ENCODE results near the gene DCD.

DCD gene

GRCh38 chr12:54663603-54664002 is 15.4 kb upstream of the DCD start:
- no peaks in the 10 kb centered on the region for H3K79me2 ChIP-seq
- TF ChIP-seq CTCF (IDR thresholded peaks at IDR 0.05): no peak
- H3K9ac ChIP-seq: no peak overlapping the region
- no peak overlapping the region for H2AFZ ChIP-seq
- H3K27me3 ChIP-seq (ENCODE audit: control insufficient read depth, insufficient read depth, low read length): no peaks in the 10 kb centered on the region
- H3K36me3 ChIP-seq (ENCODE audit: control insufficient read depth, insufficient read depth, low read length): no peaks in the 10 kb centered on the region
- no peak overlapping the region for H3K27ac ChIP-seq
- no peaks in the 10 kb centered on the region for H3K9me3 ChIP-seq (ENCODE audit: control insufficient read depth, low read length)
- H3K4me1 ChIP-seq: no peaks in the 10 kb centered on the region
- H3K4me3 ChIP-seq (ENCODE audit: low read depth, low read length): no peak overlapping the region
- H3K4me2 ChIP-seq (ENCODE audit: low read length): no peak overlapping the region

- Histone ChIP-seq H3K27ac (no peak overlapping the region), H3K9me3 (ENCODE audit: control insufficient read depth, low read length) (no peaks in the 10 kb centered on the region), H3K4me1 (no peaks in the 10 kb centered on the region), H3K4me2 (ENCODE audit: low read length) (no peak overlapping the region), H3K27me3 (ENCODE audit: control insufficient read depth, insufficient read depth, low read length) (no peaks in the 10 kb centered on the region), H3K9ac (no peak overlapping the region), H3K4me3 (ENCODE audit: low read depth, low read length) (no peak overlapping the region), H3K36me3 (ENCODE audit: control insufficient read depth, insufficient read depth, low read length) (no peaks in the 10 kb centered on the region), H2AFZ (no peak overlapping the region), H3K79me2 (no peaks in the 10 kb centered on the region)
- no peak for TF ChIP-seq CTCF (IDR thresholded peaks at IDR 0.05)
Measured at GRCh38 chr12:54662026-54662425, 13.9 kb upstream of the DCD start.

- Histone ChIP-seq H3K4me3 (ENCODE audit: low read depth, low read length) (no peak overlapping the region), H3K79me2 (no peaks in the 10 kb centered on the region), H3K9me3 (ENCODE audit: control insufficient read depth, low read length) (no peaks in the 10 kb centered on the region), H3K36me3 (ENCODE audit: control insufficient read depth, insufficient read depth, low read length) (no peaks in the 10 kb centered on the region), H3K27ac (no peak overlapping the region), H3K27me3 (ENCODE audit: control insufficient read depth, insufficient read depth, low read length) (no peaks in the 10 kb centered on the region), H3K4me1 (no peaks in the 10 kb centered on the region), H2AFZ (no peak overlapping the region), H3K4me2 (ENCODE audit: low read length) (no peak overlapping the region), H3K9ac (no peak overlapping the region)
- TF ChIP-seq CTCF (IDR thresholded peaks at IDR 0.05): no peak
Measured at GRCh38 chr12:54661048-54661447, 12.9 kb upstream of the DCD start.

- no peak overlapping the region for H3K4me3 ChIP-seq (ENCODE audit: low read depth, low read length)
- H3K4me2 ChIP-seq (ENCODE audit: low read length): no peak overlapping the region
Measured at GRCh38 chr12:54660320-54660962, 12.3 kb upstream of the DCD start.

More at GRCh38 chr12:54660320-54660962, 12.3 kb upstream of the DCD start:
- H3K36me3 ChIP-seq (ENCODE audit: control insufficient read depth, insufficient read depth, low read length): no peaks in the 10 kb centered on the region
- no peaks in the 10 kb centered on the region for H3K4me1 ChIP-seq
- no peak overlapping the region for H2AFZ ChIP-seq
- no peak for TF ChIP-seq CTCF (IDR thresholded peaks at IDR 0.05)
- H3K27me3 ChIP-seq (ENCODE audit: control insufficient read depth, insufficient read depth, low read length): no peaks in the 10 kb centered on the region
- H3K9ac ChIP-seq: no peak overlapping the region
- H3K9me3 ChIP-seq (ENCODE audit: control insufficient read depth, low read length): no peaks in the 10 kb centered on the region
- no peaks in the 10 kb centered on the region for H3K79me2 ChIP-seq
- no peak overlapping the region for H3K27ac ChIP-seq
